HG02610 (cell line): ENCODE data around the gene FTH1.
"Not testable (repeated sequence)": the region's sequence is repeated elsewhere in the genome, so short reads cannot be mapped to it uniquely, and the experiment has no call there.

Experiments used
- ATAC-seq: cut with Tn5 transposase; IDR thresholded peaks from one replicate; pipeline ENCODE4 v1.9.1; 2021; ENCODE audit warnings: mild to moderate bottlenecking, moderate library complexity; ENCODE audit not compliant: unreplicated experiment

The FTH1 gene

DNA sequence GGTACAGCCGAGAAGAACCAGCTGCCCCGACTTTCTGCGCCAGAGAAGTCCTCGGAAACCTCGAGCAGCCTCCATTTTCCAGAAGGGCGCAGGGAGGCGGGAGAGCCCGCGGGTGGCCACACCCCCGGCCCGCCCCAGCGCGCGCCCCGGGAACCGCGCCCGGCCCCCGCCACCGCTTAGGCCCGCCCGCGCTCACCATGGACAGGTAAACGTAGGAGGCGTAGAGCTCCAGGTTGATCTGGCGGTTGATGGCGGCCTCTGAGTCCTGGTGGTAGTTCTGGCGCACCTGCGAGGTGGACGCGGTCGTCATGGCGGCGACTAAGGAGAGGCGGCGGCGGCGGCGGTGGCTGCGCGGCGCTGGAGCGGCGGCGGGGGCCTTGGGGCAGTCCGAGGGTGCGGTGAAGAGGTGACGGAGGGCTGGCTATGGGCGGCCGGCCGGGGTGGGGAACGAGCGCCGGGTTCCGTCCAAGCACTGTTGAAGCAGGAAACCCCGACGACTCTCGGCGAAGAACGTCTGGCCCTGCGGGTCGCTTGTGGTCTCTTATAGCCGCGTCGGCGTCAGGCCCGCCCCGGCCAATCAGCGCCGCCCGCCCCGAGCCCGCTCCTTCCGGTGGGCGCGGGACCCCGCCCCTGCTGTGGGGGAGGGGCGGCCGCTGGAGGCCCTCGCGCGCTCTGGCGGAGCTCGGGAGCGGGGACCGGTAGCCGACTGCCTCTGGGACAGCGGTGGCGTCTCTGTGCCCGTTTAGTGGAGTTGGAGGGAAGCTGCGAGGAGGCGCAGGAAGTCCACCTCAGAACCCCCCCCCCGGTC lies at the start of gene FTH1:
Gene FTH1 (minus strand): TSS at position 519 of the 808 bp plus-strand sequence. CDS start 209 bp downstream, at position 310.
- peak; percentile 42 for ATAC-seq

DNA sequence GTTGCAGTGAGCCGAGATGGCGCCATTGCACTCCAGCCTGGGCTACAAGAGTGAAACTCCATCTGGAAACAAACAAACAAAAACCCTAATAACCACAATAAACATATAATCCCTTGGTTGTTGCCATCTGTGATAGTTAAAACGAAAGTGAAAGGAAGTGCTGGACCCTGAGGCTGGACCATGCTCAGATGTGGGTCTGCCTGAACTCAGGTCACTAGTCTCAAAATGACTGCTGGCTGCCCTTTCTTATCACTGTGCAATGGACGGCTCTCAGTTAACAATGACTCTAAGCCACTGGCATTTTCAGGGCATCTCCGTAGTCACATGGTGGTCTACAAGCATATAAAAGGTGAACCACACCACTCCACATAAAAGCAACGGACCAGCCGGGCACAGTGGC lies 48.2 kb upstream of the FTH1 start:
- no peak for ATAC-seq

DNA sequence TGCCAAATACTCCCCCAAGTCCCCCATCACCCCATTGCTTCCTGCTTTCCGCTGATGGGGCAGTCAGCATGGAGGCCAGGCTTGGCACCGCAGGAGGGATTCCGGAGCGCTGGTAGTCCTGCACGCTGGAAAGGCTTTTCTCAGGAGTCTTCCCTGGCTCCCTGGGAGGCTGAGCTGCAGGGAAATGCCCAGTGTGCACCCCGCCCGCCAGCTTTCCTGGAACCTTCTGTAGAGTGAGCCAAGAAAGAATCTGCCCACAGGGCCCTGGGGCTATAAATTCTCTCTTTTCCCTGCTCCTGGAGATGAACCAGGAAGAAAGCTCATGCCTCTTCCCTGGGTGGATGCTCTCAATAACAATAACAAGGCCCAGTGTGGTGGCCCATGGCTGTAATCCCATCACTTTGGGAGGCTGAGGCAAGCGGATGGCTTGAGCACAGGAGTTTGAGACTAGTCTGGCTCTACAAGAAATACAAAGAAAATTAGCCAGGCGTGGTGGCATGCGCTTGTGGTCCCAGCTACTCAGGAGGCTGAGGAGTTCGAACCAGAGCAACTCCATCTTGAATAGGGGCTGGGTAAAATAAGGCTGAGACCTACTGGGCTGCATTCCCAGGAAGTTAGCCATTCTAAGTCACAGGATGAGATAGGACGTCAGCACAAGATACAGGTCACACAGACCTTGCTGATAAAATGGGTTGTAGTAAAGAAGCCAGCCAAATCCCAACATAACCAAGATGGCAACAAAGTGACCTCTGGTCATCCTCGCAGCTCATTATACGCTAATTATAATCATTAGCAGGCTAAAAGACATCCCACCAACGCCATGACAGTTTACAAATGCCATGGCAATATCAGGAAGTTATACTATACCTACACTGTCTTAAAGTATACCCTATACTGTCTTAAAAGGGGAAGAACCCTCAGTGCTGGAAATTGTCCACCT lies 46.4 kb upstream of the FTH1 start:
- ATAC-seq = no peak

DNA sequence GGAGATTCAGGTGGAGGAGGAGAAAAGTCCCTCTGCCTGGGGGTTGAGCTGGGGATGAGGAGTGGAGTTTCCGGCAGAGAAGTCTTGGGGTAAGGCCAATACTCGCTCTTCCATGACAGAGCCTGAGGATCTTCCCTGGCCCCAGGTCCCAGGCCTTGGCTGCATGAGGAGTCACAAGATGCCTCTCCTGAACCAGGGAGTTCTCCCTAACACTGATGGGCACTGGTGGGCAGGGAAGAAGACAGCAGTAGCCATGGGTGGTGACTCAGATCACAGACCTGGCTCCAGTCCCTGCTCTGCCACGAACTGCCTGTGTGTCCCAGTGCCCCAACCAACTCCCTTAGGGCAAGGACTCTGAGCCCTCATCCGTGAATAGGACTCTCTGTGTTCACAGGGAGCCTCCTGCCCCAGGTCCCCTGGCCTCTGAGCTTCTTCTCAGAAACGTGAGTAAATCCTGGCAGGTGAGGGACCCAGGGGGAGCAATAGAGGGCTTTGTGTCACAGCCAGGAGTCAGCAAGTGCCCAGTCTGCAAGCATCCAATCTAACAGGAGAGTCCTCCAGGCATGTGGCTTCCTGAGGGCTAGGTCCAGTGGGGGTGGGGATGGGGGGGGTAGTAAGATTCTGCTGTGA lies 45.5 kb upstream of the FTH1 start:
- ATAC-seq = no peak

DNA sequence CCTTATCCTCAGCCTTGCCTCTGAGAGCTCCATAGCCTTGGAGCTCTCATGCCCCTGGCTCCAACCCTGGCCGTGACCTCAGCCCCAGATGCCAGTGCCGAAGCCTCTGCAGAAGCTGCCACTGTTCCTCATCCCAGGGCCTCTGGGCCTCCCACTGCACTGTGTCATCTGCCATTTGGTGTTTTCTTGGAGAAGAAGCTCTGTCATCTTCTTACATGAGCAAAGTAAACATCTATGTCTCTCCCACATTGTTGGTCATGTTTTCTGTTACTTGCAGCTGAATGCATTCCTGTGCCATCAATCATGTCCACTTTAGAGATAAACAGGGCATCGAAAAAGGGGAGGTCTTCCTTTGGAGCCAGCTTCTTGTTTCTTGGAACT lies 45.0 kb upstream of the FTH1 start:
- no peak for ATAC-seq

DNA sequence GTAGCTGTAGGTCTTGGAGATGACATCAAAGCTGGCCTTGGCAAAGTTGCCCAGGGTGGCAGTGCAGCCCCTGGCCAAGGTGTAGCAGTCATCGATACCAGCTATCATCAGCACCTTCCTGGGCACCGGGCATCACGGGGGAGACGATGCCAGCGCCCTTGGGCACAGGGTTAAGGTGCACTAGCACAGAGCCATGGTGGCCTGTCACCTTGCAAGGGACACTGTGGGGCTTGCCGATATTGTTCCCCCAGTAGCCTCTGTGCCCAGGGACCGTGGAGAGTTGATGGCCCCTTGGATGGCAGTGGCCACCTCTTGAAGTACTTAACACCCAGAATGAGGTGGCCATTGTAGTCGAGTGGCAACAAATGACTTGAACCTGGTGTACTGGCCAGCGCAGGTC lies 44.4 kb upstream of the FTH1 start:
- no peak for ATAC-seq

DNA sequence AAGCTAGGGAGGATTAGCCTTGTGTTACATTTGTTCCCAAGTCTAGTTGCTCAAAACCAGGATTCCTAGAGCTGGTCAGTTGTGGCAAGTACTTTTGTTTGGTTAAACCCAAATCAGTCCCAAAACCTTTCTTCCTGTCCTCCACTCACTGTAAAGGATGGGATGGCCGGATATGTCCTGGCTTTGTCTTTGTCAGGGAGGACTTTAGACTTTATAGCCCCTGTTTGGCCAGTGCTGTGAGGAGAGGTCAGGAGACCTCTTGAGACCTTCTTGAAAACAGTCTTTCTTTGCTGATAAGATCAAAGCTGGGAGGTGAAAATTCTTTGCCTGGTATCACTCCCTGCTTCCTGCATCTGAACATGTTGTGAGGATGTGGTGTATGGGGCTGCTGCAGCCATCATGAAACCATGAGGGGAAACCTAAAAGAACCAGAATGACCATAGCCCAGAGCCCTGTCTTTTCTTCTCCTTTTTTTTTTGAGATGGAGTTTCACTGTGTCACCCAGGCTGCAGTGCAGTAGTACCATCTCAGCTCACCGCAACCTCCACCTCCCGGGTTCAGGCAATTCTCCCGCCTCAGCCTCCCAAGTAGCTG lies 43.6 kb upstream of the FTH1 start:
- no peak for ATAC-seq

DNA sequence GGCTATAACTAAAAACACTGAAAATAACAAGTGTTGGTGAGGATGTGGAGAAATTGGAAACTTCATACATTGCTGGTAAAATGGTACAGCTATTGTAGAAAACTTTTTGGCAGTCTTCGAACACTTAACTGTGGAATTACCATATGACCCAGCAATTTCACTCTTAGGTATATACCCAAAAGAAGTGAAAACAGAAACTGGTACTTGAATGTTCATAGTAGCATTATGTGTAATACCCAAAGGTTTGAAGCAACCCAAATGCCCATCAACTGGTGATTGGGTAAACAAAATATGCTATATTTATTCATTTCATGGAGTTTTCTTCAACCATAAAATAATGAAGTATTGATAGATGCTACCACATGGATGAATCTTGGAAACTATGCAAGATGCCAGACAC lies 40.8 kb upstream of the FTH1 start:
- peak; percentile 44 for ATAC-seq

DNA sequence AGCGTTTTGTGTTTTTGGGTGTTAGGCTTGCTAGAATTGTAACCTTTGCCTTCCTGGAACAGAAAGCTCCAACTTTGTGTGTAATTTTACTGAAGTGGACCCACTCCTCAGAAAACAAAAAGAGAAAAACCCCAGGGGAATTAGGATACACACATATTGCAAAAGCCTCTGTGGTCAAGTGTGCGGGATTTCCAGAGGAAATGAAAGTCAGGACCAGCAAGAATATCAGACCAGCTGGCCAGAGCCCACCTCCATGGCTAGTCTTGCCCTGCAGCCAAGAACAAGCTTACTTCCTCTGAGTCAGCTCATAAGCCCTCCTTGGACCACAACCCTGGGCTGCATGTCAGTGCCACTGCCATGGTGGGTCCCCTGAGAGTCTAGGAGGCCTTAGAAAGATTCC lies 37.0 kb upstream of the FTH1 start:
- ATAC-seq = peak; percentile 73

DNA sequence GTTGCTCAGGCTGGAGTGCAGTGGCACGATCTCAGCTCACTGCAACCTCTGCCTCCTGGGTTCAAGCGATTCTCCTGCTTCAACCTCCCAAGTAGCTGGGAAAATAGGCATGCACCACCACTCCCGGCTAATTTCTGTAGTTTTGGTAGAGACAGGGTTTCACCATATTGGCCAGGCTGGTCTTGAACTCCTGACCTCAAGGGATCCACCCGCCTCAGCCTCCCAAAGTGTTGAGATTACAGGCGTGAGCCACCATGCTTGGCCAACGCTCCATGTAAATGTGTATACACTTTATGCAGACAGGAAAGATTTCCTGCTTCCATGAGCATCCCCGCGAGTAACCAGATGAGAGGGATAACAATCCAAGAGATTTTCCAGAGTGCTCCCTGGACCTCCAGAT lies 34.8 kb upstream of the FTH1 start:
- not testable (repeated sequence) for ATAC-seq

DNA sequence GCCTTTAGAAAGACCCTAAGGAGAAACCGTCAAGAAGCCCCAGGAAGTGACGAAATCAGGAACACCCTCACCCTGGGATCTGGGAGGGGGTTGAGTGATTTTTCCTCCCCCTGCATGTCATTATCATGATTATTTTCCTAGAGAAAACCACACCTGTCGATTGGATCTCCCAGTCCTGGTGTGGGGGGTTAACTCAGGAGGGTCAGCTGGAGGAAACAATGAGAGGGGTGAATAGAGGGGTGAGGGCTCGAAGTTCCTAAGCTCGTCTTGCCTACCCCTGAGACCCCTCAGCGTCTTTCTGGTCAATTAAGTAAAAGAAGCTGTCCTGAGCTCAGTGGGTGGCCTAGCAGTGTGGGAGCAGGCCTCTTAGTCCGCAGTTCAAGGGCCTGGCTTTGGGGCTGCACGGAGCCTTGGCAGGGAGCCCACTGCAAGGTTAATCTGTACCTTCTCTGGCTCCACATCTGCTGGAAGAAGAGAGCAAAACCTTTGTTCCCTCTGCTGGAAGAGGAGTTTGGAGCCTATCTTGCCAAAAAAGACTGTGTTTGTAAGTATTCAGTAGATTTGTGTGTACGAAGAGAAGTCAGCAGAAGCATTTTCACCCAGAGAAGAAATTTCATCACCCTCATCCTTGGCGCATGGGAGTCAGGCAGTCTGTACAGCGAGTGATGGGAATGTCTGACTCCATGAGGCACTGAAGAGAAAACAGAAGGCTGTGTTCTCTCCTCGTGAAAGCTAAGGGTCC lies 34.2 kb upstream of the FTH1 start:
- no peak for ATAC-seq

DNA sequence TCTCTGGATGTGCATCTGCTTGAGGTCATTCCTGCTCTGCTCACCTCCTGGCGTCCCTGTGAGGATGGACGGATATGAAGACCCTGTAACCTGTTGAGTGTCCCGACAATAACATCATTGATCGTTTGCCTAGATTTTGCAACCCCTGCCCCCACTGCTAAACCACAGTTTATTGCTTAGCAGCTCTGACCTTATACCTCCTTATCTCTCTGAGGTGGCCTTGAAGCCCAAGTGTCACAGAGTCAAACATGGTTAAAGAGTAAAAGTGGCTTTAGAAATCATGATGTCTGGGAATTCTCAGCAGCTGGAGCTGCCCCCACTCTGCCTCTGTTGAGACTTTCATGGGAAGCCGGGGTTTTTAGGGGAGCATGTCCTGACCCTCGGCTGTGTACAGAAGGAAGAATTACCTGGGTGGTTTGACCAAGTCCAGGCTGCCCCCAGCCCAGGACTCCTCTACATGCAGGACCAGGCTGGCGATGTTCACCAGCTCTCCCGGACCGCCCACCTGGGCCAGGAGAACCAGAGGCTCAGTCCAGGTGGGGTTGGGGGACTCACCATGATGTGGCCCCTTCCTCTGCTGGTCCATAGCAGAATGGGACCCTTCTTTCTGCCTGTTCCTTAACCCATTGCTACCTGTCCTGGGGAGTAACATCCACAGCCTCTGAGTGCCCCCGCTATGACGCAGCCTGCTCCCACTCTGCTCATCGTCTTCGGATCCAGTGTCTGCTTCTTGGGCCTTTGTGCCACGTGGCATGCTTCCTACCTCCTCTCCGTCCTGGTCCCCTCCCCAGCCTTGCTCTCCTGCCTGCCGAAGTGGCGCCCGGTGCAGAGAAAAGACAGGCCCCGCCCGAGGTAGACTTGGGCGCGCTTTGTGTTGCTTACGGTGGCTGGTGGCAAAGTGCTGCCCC lies 33.4 kb upstream of the FTH1 start:
- no peak for ATAC-seq

DNA sequence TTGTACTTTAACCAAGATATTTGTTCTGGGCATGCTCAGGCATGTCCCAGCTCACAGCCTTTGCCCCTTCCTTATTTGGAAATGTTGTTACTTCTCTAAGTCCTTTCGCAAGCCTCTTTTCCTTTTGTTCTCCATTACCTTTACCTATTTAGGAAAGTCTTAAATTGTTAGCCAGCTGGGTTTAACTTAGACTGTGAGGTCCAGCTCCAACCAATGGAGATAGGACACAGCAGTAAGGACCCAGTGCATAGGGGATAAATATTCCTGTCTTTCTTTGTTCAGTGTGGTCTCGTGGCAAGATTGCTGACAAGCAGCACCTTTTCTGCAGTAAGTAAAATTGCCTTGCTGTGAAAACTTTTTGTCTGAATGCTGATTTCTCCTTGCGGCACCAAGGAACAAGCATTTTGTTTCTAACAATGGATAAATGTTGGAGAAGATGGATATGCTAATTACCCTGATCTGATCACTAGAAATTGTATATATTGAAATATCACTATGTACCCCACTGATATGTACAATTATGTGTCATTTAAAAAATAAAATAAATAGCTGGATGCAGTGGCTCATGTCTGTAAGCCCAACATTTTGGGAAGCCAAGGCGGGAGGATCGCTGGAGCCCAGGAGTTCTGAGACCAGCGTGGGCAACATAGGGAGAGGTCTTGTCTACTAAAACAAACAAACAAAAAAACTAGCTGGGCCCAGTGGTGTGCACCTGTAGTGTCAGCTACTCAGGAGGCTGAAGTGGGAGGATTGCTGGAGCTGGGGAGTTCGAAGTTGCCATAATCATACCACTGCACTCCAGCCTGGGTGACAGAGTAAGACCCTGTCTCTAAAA lies 31.9 kb upstream of the FTH1 start:
- no peak for ATAC-seq

DNA sequence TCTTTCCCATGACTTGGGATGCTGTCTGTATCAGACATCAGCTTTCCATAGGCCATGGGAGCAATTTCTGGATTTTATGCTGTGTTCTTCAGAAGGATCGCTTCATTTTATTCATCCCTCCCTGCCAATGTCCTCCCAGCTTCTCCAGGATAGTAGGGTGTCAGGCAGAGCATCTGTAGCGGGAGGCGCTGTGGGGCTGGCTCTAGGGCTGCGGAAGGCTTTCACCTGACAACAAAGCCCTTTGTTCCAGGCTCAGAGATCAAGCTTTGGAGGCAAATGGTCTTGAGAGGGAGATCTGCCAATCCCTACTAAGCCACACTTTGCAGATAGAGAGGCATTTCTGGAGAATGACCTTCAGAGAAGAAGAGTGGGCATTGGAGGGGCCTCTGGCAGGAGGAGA lies 29.5 kb upstream of the FTH1 start:
- ATAC-seq = no peak

DNA sequence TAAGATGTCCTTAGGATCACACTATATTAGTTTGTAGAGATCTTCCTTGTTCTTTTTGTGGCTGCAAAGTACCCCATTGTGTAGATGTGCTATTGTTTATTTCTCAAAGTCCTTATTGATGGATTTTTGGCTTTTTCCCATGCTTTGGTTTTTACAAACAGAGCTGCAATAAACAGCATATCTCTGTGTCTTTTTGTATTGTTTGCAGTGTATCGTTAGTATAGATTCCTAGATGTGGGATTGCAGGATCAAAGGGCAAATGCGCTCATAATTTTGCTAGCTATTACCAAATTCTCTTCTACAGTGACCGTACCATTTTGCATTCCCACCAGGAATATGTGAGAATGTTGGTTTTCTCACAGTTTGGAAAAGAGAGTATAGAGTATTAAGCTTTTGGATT lies 27.5 kb upstream of the FTH1 start:
- ATAC-seq = no peak

DNA sequence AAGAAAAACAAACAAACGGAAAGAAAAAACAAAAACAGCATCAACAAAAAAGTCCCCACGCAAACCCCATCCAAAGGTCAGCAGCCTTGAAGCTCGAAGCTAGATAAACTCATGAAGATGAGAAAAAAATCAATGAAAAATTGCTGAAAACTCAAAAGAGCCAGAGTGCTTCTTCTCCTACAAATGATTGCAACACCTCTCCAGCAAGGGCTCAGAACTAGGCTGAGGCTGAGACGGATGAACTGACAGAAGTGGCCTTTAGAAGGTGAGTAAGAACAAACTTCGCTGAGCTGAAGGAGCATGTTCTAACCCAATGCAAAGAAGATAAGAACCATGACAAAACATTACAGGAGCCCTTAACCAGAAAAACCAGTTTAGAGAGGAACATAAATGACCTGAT lies 18.4 kb upstream of the FTH1 start:
- no peak for ATAC-seq

DNA sequence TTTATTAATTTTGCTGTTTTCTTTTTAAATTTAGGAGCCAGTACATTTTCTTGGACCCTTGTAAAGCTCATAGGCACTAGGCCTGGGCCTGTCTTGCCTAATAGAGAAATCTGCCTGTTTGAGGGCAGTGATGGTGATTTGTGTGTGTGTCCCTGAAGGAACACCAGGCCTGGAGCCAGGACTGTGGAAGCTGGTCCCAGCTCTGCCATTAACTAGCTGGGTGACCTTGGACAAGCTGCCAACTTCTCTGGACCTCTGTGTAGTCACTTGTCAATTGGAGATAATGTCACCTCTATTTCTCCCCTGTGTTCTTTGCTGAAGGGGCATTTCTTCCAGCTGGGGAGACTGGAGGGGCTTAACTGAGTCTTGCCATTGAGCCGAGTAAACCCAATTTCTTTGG lies 16.0 kb upstream of the FTH1 start:
- ATAC-seq = no peak

DNA sequence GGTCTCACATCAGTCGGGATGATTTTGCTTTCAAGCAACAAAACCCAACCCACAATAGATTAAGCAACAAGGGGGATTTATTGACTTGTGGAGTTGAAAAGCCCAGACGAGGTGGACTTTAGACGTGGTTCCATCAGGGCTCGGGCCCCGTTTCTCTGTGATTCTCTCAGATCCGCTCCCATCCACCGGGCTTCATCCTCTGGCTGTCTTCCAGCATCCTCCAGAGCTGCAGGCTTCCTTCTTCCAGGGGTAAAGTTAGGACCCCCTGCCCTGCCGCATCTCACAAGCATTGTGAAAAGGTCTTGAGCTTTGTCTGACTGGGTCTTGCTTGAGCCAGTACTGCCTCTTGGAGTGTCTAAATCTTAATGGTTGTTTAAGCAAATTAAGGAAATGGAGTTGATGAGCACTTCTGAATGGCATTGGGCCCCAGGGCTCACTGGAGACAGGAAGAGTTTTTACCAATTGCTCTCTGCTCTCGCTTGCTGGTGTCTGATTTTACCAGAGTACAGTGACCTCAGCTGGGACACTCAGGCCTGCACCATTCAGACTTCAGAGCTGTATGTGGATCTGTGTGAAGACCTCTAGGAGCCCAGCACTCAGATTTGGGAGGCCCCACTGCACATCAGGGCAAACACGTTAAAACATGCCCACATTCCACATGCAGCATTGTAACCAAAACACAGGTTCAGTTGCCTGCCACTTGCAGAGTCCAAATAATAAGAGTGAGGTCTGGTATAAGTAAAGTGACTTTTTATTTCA lies 13.5 kb upstream of the FTH1 start:
- ATAC-seq = no peak
